GM19328 (cell line): ENCODE measurements around the gene POLG.

Source experiments
- ATAC-seq: cut with Tn5 transposase; IDR thresholded peaks from one replicate; pipeline ENCODE4 v1.9.1; 2021; ENCODE audit warnings: mild to moderate bottlenecking, moderate library complexity; ENCODE audit not compliant: unreplicated experiment

Gene POLG

GRCh38 chr15:89327113-89327512, 7.5 kb downstream of the POLG start:
- ATAC-seq = no peak

- ATAC-seq = no peak
Measured at GRCh38 chr15:89326316-89326715, 8.3 kb downstream of the POLG start.

GRCh38 chr15:89325039-89325803, 9.4 kb downstream of the POLG start:
- no peak for ATAC-seq

- ATAC-seq = no peak
Measured at GRCh38 chr15:89323825-89324224, 10.8 kb downstream of the POLG start.

GRCh38 chr15:89322822-89323221, 11.8 kb downstream of the POLG start:
- no peak for ATAC-seq

- ATAC-seq = no peak
Measured at GRCh38 chr15:89321521-89322410, 12.9 kb downstream of the POLG start.

GRCh38 chr15:89320200-89320599, 14.4 kb downstream of the POLG start:
- ATAC-seq = no peak

GRCh38 chr15:89319678-89320077, 14.9 kb downstream of the POLG start:
- no peak for ATAC-seq

- no peak for ATAC-seq
Measured at GRCh38 chr15:89317186-89317720, 17.4 kb downstream of the POLG start.

GRCh38 chr15:89316504-89316903, 18.1 kb downstream of the POLG start:
- no peak for ATAC-seq

- ATAC-seq = no peak
Measured at GRCh38 chr15:89315375-89315929, 19.2 kb downstream of the POLG start.

GRCh38 chr15:89309993-89310392, 24.6 kb downstream of the POLG start:
- no peak for ATAC-seq

GRCh38 chr15:89308236-89308635, 26.4 kb downstream of the POLG start:
- ATAC-seq = no peak

GRCh38 chr15:89307791-89308190, 26.8 kb downstream of the POLG start:
- no peak for ATAC-seq

GRCh38 chr15:89307046-89307587, 27.5 kb downstream of the POLG start:
- no peak for ATAC-seq

GRCh38 chr15:89305395-89305794, 29.2 kb downstream of the POLG start:
- no peak for ATAC-seq

GRCh38 chr15:89303986-89304385, 30.6 kb downstream of the POLG start:
- ATAC-seq = no peak

GRCh38 chr15:89301304-89302089, 33.1 kb downstream of the POLG start:
- no peak for ATAC-seq

- ATAC-seq = no peak
Measured at GRCh38 chr15:89299896-89300295, 34.7 kb downstream of the POLG start.

- no peak for ATAC-seq
Measured at GRCh38 chr15:89293012-89293411, 41.6 kb downstream of the POLG start.
